Ovary (tissue), 3 donors: ENCODE results near the gene PRKCE.

Experiments
- CTCF ChIP-seq, 3 donors: fragments of 450-650 bp in 2 of 3; fragments of 200-600 bp in 1 of 3; IDR thresholded peaks; one replicate each; pipeline versions ENCODE4 v1.5.1 to v1.8.0; 2016 to 2022; ENCODE audit warnings: antibody characterized with exemption in 3 of 3, mild to moderate bottlenecking in 1 of 3
- EP300 ChIP-seq: sonication (generic); formaldehyde crosslinking; IDR thresholded peaks from one replicate; pipeline ENCODE4 v1.6.1; 2017; ENCODE audit warnings: antibody characterized with exemption
- POLR2A ChIP-seq: fragments of 450-650 bp; IDR thresholded peaks from one replicate; pipeline ENCODE4 v1.6.1; 2017; ENCODE audit warnings: antibody characterized with exemption, mild to moderate bottlenecking, moderate library complexity
- donor health status: DM: no; HTN: no; CAD: no.

- TF ChIP-seq CTCF (IDR thresholded peaks at IDR 0.05) (no peak), EP300 (no peak), POLR2A (no peak)
Measured at GRCh38 chr2:46173636-46174250, 522.3 kb downstream of the PRKCE start.
